Gastroesophageal sphincter (tissue), 4 donors: Measurements from ENCODE around the gene VTCN1. TPM values are rescaled to one million over a fixed set of nuclear protein-coding genes. Genes with fewer than 3 reads are reported as not detected.

Experiments used
- ATAC-seq: fragments of 150-250 bp; one replicate; pipeline ENCODE4 v1.9.1; 2016; ENCODE audit warnings: mild to moderate bottlenecking, moderate library complexity
- H3K27ac ChIP-seq, 4 donors: fragments of 200-600 bp; sonication (generic) in 3 of 4; 1 replicate in 3 of 4; 2 replicates in 1 of 4; pipeline ENCODE4 v1.5.1; 2016 to 2019
- H3K27me3 ChIP-seq: fragments of 200-600 bp; sonication (generic); one replicate; pipeline ENCODE4 v1.5.1; 2019
- H3K36me3 ChIP-seq, 2 donors: fragments of 200-600 bp; sonication (generic); one replicate each; pipeline ENCODE4 v1.5.1; 2019; ENCODE audit warnings: control low read depth in 1 of 2
- H3K4me1 ChIP-seq, 3 donors: fragments of 200-600 bp; sonication (generic); 1 replicate in 2 of 3; 2 replicates in 1 of 3; pipeline ENCODE4 v1.5.1; 2016 to 2019; ENCODE audit warnings: control low read depth in 2 of 3
- H3K4me3 ChIP-seq, 2 donors: fragments of 200-600 bp; sonication (generic); one replicate each; pipeline ENCODE4 v1.5.1; 2019; ENCODE audit warnings: mild to moderate bottlenecking in 1 of 2, moderate library complexity in 1 of 2
- H3K9me3 ChIP-seq, 3 donors: fragments of 200-600 bp; sonication (generic); one replicate each; pipeline ENCODE4 v1.5.1; 2017 to 2019; ENCODE audit warnings: control low read depth in 2 of 3
- CTCF ChIP-seq, 4 experiments: fragments of 200-600 bp in 2 of 4; fragments of 450-650 bp in 2 of 4; sonication (generic) in 1 of 4; IDR thresholded peaks; one replicate each; pipeline ENCODE4 v1.5.1; 2017 to 2019; ENCODE audit warnings: antibody characterized with exemption in 4 of 4, mild to moderate bottlenecking in 2 of 4, moderate library complexity in 2 of 4
- EP300 ChIP-seq: sonication (generic); formaldehyde crosslinking; IDR thresholded peaks from one replicate; pipeline ENCODE4 v1.6.1; 2017; ENCODE audit warnings: antibody characterized with exemption, mild to moderate bottlenecking
- POLR2A ChIP-seq, 2 donors: fragments of 450-650 bp; IDR thresholded peaks; one replicate each; pipeline ENCODE4 v1.6.1; 2017; ENCODE audit warnings: antibody characterized with exemption in 2 of 2, mild to moderate bottlenecking in 2 of 2, moderate library complexity in 1 of 2
- POLR2AphosphoS5 ChIP-seq: sonication (generic); formaldehyde crosslinking; IDR thresholded peaks from one replicate; pipeline ENCODE4 v1.6.1; 2017; ENCODE audit warnings: antibody characterized with exemption
- WGBS, 2 donors: methylation state at CpG; one replicate each; pipeline ENCODE4 v1.1.5; 2018; ENCODE audit warnings: low coverage in 1 of 2; 5-methylcytosine and 5-hydroxymethylcytosine counted together
- total RNA-seq, 4 donors: library from RNA; depleted of rRNA; stranded (reverse); fragments of >200 nt; gene quantifications; one replicate each; pipeline ENCODE4 v1.1.0, GENCODE V29; 2016

Gene VTCN1
- total RNA-seq, 4 donors from 2014 or later: 2.1 TPM; not detected in 3

- Histone ChIP-seq H3K9me3 (no peaks in the 10 kb centered on the region), H3K4me1 (no peaks in the 10 kb centered on the region), H3K27me3 (no peaks in the 10 kb centered on the region), H3K36me3 (no peaks in the 10 kb centered on the region), H3K4me3 (no peak overlapping the region), H3K27ac (no peak overlapping the region)
- TF ChIP-seq EP300 (no peak), POLR2AphosphoS5 (no peak), POLR2A (IDR thresholded peaks at IDR 0.05) (no peak), CTCF (IDR thresholded peaks at IDR 0.05) (no peak)
- WGBS, 2 donors: 75 to 83% methylated on average over 6 to 10 of the region's 18 CpGs
- ATAC-seq: no peak
Measured at GRCh38 chr1:117171900-117172511, 38.7 kb downstream of the VTCN1 start.

GRCh38 chr1:117169871-117170596 lies 40.7 kb downstream of the VTCN1 start:
- H3K27me3 ChIP-seq: no peaks in the 10 kb centered on the region
- WGBS, 2 donors: 70 to 78% methylated on average over 4 of the region's 4 CpGs
- no peak overlapping the region for H3K4me3 ChIP-seq
- TF ChIP-seq CTCF (IDR thresholded peaks at IDR 0.05) (no peak), EP300 (no peak), POLR2A (IDR thresholded peaks at IDR 0.05) (no peak), POLR2AphosphoS5 (no peak)
- no peaks in the 10 kb centered on the region for H3K4me1 ChIP-seq
- H3K9me3 ChIP-seq: no peaks in the 10 kb centered on the region
- H3K27ac ChIP-seq: no peak overlapping the region
- no peaks in the 10 kb centered on the region for H3K36me3 ChIP-seq
- no peak for ATAC-seq

DNA sequence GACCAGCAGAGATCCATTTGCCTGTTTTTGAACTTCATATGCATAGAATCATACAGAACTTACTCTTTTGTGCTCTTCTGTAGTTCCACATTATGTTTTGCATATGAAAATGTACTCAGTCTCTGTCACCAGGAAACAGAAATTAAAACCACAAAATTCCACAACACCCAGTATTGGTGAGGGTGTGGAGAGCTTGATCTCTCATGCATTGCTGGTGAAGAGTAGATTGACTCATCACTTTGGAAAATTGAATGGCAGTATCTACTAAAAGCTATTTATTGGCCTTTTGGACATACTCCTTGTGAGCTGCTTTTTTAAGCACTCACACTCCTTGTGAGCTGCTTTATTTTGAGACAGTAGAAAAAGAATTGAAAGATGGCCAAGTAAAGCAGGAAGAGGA lies 43.3 kb downstream of the VTCN1 start:
- H3K4me3 ChIP-seq: no peak overlapping the region
- no peaks in the 10 kb centered on the region for H3K36me3 ChIP-seq
- H3K9me3 ChIP-seq: no peaks in the 10 kb centered on the region
- no peak for TF ChIP-seq POLR2AphosphoS5
- TF ChIP-seq CTCF (IDR thresholded peaks at IDR 0.05): no peak
- no peak for TF ChIP-seq POLR2A (IDR thresholded peaks at IDR 0.05)
- no peak for TF ChIP-seq EP300
- H3K4me1 ChIP-seq: no peaks in the 10 kb centered on the region
- H3K27me3 ChIP-seq: no peaks in the 10 kb centered on the region
- no peak for ATAC-seq
- no peak overlapping the region for H3K27ac ChIP-seq

DNA sequence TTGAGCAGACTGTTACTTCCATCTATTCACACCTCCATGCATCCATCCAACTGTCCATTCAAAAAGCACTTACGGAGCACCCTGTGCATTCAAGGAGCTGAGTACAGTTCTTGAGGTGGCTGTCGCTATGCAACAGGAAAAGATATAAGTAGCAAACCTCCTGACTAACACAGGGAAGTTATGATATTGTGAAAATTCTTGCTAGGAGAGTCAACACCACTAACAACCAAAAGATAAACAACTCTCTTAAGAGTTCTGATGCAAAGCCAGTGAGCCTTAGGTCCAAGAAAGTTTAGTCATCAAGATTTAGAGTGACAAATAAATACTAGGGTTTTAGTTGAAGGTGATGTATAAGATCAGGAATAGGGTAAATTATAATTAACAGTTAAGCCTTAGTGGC lies 44.7 kb downstream of the VTCN1 start:
- no peaks in the 10 kb centered on the region for H3K4me1 ChIP-seq
- WGBS, 2 donors: 50 to 96% methylated on average over 2 of the region's 2 CpGs
- no peak for ATAC-seq
- no peak overlapping the region for H3K4me3 ChIP-seq
- TF ChIP-seq CTCF (IDR thresholded peaks at IDR 0.05) (no peak), POLR2A (IDR thresholded peaks at IDR 0.05) (no peak), POLR2AphosphoS5 (no peak), EP300 (no peak)
- H3K9me3 ChIP-seq: no peaks in the 10 kb centered on the region
- no peaks in the 10 kb centered on the region for H3K27me3 ChIP-seq
- H3K36me3 ChIP-seq: no peaks in the 10 kb centered on the region
- no peak overlapping the region for H3K27ac ChIP-seq

DNA sequence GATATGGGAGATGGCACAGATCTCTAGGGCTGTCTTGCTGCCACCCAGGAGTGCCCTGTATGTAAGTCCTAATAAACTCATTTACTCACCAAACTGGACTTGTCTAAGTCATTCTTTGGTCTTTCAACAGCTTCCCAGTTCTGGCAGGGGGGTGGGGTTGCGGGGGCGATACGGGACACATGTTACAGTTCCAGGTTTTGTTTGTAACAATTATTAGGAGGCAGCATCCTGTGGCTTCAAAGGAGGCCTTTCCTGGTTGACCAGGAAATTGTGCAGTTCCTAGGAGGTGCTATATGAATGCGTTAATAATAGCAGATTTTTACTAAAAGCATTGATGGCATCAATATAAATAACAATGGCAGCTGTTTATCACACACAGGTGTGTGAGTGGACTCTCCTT lies 46.5 kb downstream of the VTCN1 start:
- WGBS, 2 donors: 63 to 78% methylated on average over 3 to 4 of the region's 4 CpGs
- no peak overlapping the region for H3K4me3 ChIP-seq
- H3K4me1 ChIP-seq: no peaks in the 10 kb centered on the region
- no peaks in the 10 kb centered on the region for H3K9me3 ChIP-seq
- ATAC-seq: no peak
- H3K27me3 ChIP-seq: no peaks in the 10 kb centered on the region
- no peak for TF ChIP-seq POLR2AphosphoS5
- no peak for TF ChIP-seq EP300
- TF ChIP-seq CTCF (IDR thresholded peaks at IDR 0.05): no peak
- no peak for TF ChIP-seq POLR2A (IDR thresholded peaks at IDR 0.05)
- H3K36me3 ChIP-seq: no peaks in the 10 kb centered on the region
- no peak overlapping the region for H3K27ac ChIP-seq
